Neural progenitor cell (in vitro differentiated cells): ENCODE data around the gene COQ5.

Experiments used
- CTCF ChIP-seq: fragments of 200-600 bp; sonication (generic); IDR thresholded peaks from 2 replicates; pipeline ENCODE4 v1.5.1; 2017; ENCODE audit warnings: antibody characterized with exemption, mild to moderate bottlenecking
- EZH2 ChIP-seq: fragments of 200-600 bp; sonication (generic); IDR thresholded peaks from 2 replicates; pipeline ENCODE4 v1.6.1; 2017; ENCODE audit warnings: antibody characterized with exemption, mild to moderate bottlenecking, moderate library complexity

- TF ChIP-seq CTCF (no peak), EZH2 (no peak)
These were observed 7.3 kb upstream of the COQ5 start for GRCh38 chr12:120536064-120536791.
